Spleen (tissue), 11 donors: ENCODE results near the gene NPHP4. TPM values are rescaled to one million over a fixed set of nuclear protein-coding genes. Genes with fewer than 3 reads are reported as not detected.

ENCODE experiments used
- DNase-seq: peaks from one replicate; pipeline ENCODE4 v3.0.0-alpha.2; 2020
- H3K27ac ChIP-seq, 8 donors: fragments of 200-600 bp; sonication (generic) in 7 of 8; 1 replicate in 4 of 8; 2 replicates in 4 of 8; pipeline versions ENCODE4 v1.5.0 to v1.8.0; 2016 to 2021; ENCODE audit warnings: inconsistent platforms in 4 of 8, mild to moderate bottlenecking in 4 of 8, moderate library complexity in 1 of 8
- H3K27me3 ChIP-seq, 7 donors: fragments of 200-600 bp; sonication (generic) in 6 of 7; replicated peaks in 1 of 7; 1 replicate in 4 of 7; 2 replicates in 3 of 7; pipeline versions ENCODE4 v1.5.0 to v1.8.0; 2016 to 2021; ENCODE audit warnings: inconsistent platforms in 3 of 7, mild to moderate bottlenecking in 1 of 7
- H3K36me3 ChIP-seq, 6 donors: fragments of 200-600 bp; sonication (generic) in 5 of 6; 1 replicate in 4 of 6; 2 replicates in 2 of 6; pipeline versions ENCODE4 v1.5.0 to v1.8.0; 2016 to 2021; ENCODE audit warnings: inconsistent platforms in 2 of 6
- H3K4me1 ChIP-seq, 6 donors: fragments of 200-600 bp; sonication (generic) in 5 of 6; 1 replicate in 3 of 6; 2 replicates in 3 of 6; pipeline versions ENCODE4 v1.5.0 to v1.8.0; 2016 to 2021; ENCODE audit warnings: inconsistent platforms in 3 of 6
- H3K4me3 ChIP-seq, 8 donors: fragments of 200-600 bp; sonication (generic) in 7 of 8; 1 replicate in 4 of 8; 2 replicates in 4 of 8; pipeline versions ENCODE4 v1.5.0 to v1.8.0; 2016 to 2021; ENCODE audit warnings: inconsistent platforms in 4 of 8, mild to moderate bottlenecking in 4 of 8, moderate library complexity in 2 of 8
- H3K9me3 ChIP-seq, 8 donors: fragments of 200-600 bp; sonication (generic) in 7 of 8; 1 replicate in 4 of 8; 2 replicates in 4 of 8; pipeline versions ENCODE4 v1.5.0 to v1.8.0; 2016 to 2021; ENCODE audit warnings: inconsistent platforms in 4 of 8
- POLR2A ChIP-seq, 3 donors: fragments of 450-650 bp; IDR thresholded peaks; one replicate each; pipeline ENCODE4 v1.5.1; 2017; ENCODE audit warnings: antibody characterized with exemption in 3 of 3, mild to moderate bottlenecking in 1 of 3
- POLR2AphosphoS5 ChIP-seq, 3 donors: sonication (generic); formaldehyde crosslinking; IDR thresholded peaks; one replicate each; pipeline ENCODE4 v1.5.1; 2017; ENCODE audit warnings: antibody characterized with exemption in 3 of 3
- WGBS, 5 donors: extraction: QIAGEN DNeasy Blood & Tissue Kit in 3 of 5; methylation state at CpG; one replicate each; pipeline versions ENCODE4 v1.1.5 to v1.1.7; 2013 to 2018; 5-methylcytosine and 5-hydroxymethylcytosine counted together
- intact Hi-C: fragments of 100-400 bp; cut with DNase I; formaldehyde crosslinking; loops from one replicate; pipeline ENCODE4 v1.15.0; 2023; ENCODE audit warnings: low total_unique reads
- polyA plus RNA-seq, 3 donors: library from polyadenylated mRNA; stranded (reverse); fragments of 200-250 nt; gene quantifications; one replicate each; pipeline ENCODE4 v1.2.1, GENCODE V29; 2013
- total RNA-seq, 7 donors: library from RNA; depleted of rRNA in 3 of 7; stranded (reverse); fragments of >200 nt in 3 of 7; fragmentation: NEBNext Ultra II Directional in 4 of 7; extraction: Animal tissue kit (Norgen Biotek cat#: 25700) in 4 of 7; gene quantifications; one replicate each; pipeline versions ENCODE4 v1.1.0 to v1.2.1, GENCODE V29; 2016 to 2021
- TF ChIP-seq, protein P1 (sequence below), 11 experiments: fragments of 200-600 bp in 7 of 11; fragments of 450-650 bp in 4 of 11; sonication (generic) in 4 of 11; IDR thresholded peaks in 8 of 11; conservative IDR thresholded peaks in 3 of 11; 1 replicate in 7 of 11; 2 replicates in 4 of 11; pipeline versions ENCODE4 v1.4.0 to v1.8.0; 2016 to 2021; ENCODE audit warnings: antibody characterized with exemption in 11 of 11, inconsistent platforms in 4 of 11, mild to moderate bottlenecking in 1 of 11
- donor health status: healthy with polysubstance abuse.
- donor health status: DM: no; HTN: no; CAD: no; lungs with moderate emphysema.
- donor health status: DM: no; HTN: no; CAD: no.
- donor health status: Bipolar disorder and iron deficiency.
- donor health status: healthy.
- donor health status: DM: no; HTN: no; CAD: no.
- donor health status: DM: yes; HTN: yes; CAD: no.

Gene NPHP4
- total and polyA plus RNA-seq, 10 donors, result 1.2 to 17.5 (median 9.4) TPM

DNA sequence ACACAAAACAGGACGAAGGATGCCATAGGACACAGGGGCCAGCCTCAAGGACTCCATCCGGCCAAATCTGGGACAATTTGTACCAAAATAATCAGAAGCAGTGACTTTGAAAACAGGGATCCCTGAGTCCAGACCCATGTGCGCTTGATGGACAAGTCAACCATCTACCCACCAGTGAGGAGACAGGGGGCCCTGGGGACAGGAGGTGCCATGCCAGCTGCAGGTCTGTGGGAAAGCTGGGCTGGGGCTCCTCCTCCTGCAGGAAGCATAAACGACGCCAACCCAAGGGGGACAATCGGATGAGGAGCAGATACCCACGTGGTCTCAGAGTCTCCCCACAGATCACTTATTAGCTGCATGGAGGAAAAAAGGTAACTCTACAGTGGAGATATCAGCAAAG lies 50.6 kb downstream of the NPHP4 start:
- intact Hi-C loops, result no loop called here
- Histone ChIP-seq H3K27me3 (no peaks in the 10 kb centered on the region), H3K36me3 (peaks cover 0 to 61% (median 11%) of the 10 kb centered on the region in 6 donors), H3K27ac (no peak overlapping the region), H3K9me3 (no peaks in the 10 kb centered on the region), H3K4me1 (no peaks in the 10 kb centered on the region), H3K4me3 (no peak overlapping the region)
- DNase-seq, result no peak
- no peak for TF ChIP-seq POLR2AphosphoS5 (IDR thresholded peaks at IDR 0.05)
- TF ChIP-seq POLR2A (IDR thresholded peaks at IDR 0.05), result no peak
- TF ChIP-seq, protein P1, sequence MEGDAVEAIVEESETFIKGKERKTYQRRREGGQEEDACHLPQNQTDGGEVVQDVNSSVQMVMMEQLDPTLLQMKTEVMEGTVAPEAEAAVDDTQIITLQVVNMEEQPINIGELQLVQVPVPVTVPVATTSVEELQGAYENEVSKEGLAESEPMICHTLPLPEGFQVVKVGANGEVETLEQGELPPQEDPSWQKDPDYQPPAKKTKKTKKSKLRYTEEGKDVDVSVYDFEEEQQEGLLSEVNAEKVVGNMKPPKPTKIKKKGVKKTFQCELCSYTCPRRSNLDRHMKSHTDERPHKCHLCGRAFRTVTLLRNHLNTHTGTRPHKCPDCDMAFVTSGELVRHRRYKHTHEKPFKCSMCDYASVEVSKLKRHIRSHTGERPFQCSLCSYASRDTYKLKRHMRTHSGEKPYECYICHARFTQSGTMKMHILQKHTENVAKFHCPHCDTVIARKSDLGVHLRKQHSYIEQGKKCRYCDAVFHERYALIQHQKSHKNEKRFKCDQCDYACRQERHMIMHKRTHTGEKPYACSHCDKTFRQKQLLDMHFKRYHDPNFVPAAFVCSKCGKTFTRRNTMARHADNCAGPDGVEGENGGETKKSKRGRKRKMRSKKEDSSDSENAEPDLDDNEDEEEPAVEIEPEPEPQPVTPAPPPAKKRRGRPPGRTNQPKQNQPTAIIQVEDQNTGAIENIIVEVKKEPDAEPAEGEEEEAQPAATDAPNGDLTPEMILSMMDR (IDR thresholded peaks at IDR 0.05 in 8 of 11, conservative IDR thresholded peaks at IDR 0.05 in 3 of 11), result no peak
- WGBS, 5 donors, result 88 to 97% (median 92%) methylated on average over 4 to 7 of the region's 7 CpGs

DNA sequence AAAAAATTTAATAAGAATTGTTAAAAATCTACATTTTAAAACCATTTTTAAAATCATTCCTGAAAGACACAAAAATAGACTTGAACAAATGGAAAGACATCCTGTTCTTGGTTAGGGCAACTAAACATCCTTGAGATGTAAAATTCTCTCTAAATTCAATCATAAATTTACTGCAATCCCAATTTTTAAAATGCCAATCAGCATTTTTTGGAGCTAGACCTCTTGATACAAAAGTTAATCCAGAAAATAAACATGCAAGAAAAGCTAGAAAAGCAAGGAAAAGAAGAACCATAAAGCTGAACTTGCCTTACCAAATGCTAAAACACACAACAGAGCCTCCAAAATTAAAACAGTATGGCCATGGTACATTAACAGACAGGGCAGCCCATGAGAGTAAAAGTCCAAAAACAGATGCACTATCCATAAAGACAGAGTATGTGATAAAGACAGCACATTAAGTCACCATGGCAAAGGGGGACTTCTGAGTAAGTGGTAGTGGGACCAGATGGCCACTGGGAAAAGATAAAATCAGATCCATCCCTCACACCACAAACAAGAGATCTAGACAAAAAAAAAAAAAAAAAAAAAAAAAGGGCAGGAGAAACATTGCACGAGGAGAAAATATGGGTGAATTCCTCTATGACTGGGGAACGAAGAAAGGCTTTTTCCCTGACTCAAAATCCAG lies 51.4 kb downstream of the NPHP4 start:
- Histone ChIP-seq H3K4me3 (no peak overlapping the region), H3K27ac (no peak overlapping the region), H3K9me3 (no peaks in the 10 kb centered on the region), H3K36me3 (peaks cover 0 to 59% (median 2%) of the 10 kb centered on the region in 6 donors), H3K27me3 (no peaks in the 10 kb centered on the region), H3K4me1 (no peaks in the 10 kb centered on the region)
- intact Hi-C loops, result no loop called here
- TF ChIP-seq POLR2AphosphoS5 (IDR thresholded peaks at IDR 0.05), result no peak
- TF ChIP-seq POLR2A (IDR thresholded peaks at IDR 0.05), result no peak
- TF ChIP-seq, protein P1 (IDR thresholded peaks at IDR 0.05 in 8 of 11, conservative IDR thresholded peaks at IDR 0.05 in 3 of 11), result no peak
- 93 to 99% (median 97%) methylated on average over 2 of the region's 2 CpGs for WGBS, 5 donors
- DNase-seq, result no peak

DNA sequence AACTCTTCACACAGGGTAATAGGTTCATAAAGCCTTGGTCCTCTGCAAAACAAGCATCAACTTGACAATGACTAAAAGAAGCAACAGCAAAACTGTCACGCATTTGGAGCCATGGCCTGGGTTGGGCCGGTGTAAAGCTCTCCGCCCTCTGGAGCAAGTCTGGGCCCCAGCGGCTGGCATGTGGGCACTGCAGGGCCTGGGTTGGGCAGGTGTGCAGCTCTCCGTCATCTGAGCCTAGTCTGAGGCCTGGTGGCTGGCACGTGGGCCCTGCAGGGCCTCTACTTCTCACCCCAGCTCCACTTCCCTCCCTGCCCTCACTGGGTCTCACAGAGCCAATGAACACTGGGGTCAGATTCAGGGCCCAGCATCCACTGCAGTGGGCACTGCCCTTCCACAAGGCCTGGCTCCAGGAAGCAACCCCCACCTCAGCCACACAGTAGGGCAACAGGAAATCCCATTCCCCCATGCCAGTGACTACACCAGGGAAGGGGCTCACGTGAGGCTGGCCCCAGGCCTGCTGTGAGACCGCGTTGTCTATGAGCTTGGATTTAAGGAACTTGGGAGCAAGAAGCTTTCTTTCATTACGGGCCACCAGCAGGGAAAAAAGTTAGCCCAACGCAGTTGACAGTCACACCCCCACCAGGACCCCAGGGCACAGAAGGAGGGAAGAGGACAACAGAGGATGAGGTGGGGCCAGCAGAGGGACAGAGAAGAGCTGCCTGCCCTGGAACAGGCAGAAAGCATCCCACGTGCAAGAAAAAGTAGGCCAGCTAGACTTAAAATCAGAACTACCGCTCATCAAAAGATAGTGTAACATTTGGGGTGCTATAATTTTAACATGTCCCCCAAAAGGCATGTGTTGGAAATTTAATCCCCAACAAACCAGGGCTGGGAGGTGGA lies 52.7 kb downstream of the NPHP4 start:
- H3K27ac ChIP-seq, result no peak overlapping the region
- H3K9me3 ChIP-seq, result no peaks in the 10 kb centered on the region
- WGBS, 5 donors, result 91 to 96% (median 94%) methylated on average over 12 to 13 of the region's 13 CpGs
- intact Hi-C loops, result no loop called here
- no peak overlapping the region for H3K4me3 ChIP-seq
- TF ChIP-seq, protein P1 (IDR thresholded peaks at IDR 0.05 in 8 of 11, conservative IDR thresholded peaks at IDR 0.05 in 3 of 11), result no peak
- TF ChIP-seq POLR2A (IDR thresholded peaks at IDR 0.05), result no peak
- no peak for TF ChIP-seq POLR2AphosphoS5 (IDR thresholded peaks at IDR 0.05)
- H3K36me3 ChIP-seq, result peaks cover 0 to 46% (median 0%) of the 10 kb centered on the region in 6 donors
- no peaks in the 10 kb centered on the region for H3K27me3 ChIP-seq
- H3K4me1 ChIP-seq, result no peaks in the 10 kb centered on the region
- no peak for DNase-seq

DNA sequence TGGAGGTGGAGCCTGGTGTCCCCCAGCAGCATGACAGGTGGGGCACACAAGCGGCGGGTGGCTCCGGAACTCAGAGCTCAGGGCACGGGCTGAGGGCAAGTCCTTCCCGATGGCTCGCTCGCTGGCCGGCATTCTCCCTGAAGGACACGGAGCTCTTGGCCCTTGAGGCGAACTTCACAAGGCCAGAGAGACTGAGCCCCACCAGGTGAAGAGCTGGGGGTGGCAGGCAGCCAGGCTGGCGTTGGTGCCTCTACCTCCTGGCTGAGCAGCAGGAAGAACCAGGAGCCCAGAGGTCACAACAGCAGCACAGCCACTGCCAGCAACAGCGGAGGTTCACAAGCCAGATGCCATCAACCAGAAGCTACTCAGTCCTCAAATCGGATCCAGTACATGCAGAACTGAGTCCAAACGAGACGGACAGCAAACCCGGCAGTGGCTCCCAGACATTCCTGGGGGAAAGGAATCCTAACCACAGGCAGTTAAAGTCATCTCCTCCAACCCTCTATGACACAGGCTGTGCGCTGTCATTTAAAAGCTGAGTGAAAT lies 54.1 kb downstream of the NPHP4 start:
- H3K9me3 ChIP-seq, result no peaks in the 10 kb centered on the region
- no peak overlapping the region for H3K4me3 ChIP-seq
- no peak for DNase-seq
- intact Hi-C loops, result no loop called here
- no peak overlapping the region for H3K27ac ChIP-seq
- TF ChIP-seq POLR2AphosphoS5 (IDR thresholded peaks at IDR 0.05), result no peak
- TF ChIP-seq, protein P1 (IDR thresholded peaks at IDR 0.05 in 8 of 11, conservative IDR thresholded peaks at IDR 0.05 in 3 of 11), result no peak
- no peak for TF ChIP-seq POLR2A (IDR thresholded peaks at IDR 0.05)
- H3K27me3 ChIP-seq, result no peaks in the 10 kb centered on the region
- 71 to 95% (median 84%) methylated on average over 12 to 17 of the region's 17 CpGs for WGBS, 5 donors
- H3K4me1 ChIP-seq, result no peaks in the 10 kb centered on the region
- H3K36me3 ChIP-seq, result peaks cover 0 to 35% (median under 1%) of the 10 kb centered on the region in 6 donors
